ENCODE results near the gene STT3B.

GRCh38 chr3:31531992-31532586 lies 636 bp upstream of the STT3B start:
- TF ChIP-seq, protein P1, sequence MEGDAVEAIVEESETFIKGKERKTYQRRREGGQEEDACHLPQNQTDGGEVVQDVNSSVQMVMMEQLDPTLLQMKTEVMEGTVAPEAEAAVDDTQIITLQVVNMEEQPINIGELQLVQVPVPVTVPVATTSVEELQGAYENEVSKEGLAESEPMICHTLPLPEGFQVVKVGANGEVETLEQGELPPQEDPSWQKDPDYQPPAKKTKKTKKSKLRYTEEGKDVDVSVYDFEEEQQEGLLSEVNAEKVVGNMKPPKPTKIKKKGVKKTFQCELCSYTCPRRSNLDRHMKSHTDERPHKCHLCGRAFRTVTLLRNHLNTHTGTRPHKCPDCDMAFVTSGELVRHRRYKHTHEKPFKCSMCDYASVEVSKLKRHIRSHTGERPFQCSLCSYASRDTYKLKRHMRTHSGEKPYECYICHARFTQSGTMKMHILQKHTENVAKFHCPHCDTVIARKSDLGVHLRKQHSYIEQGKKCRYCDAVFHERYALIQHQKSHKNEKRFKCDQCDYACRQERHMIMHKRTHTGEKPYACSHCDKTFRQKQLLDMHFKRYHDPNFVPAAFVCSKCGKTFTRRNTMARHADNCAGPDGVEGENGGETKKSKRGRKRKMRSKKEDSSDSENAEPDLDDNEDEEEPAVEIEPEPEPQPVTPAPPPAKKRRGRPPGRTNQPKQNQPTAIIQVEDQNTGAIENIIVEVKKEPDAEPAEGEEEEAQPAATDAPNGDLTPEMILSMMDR (IDR thresholded peaks at IDR 0.05; ENCODE audit: low read length): 0 out of 2 replicates have a peak, but pooled peaks have one; percentile 2
- no peak for TF ChIP-seq EZH2 (optimal IDR thresholded peaks at IDR 0.05; ENCODE audit: low read depth, low read length)
